Measurements from ENCODE around the gene PCDHGA4. TPM values are rescaled to one million over a fixed set of nuclear protein-coding genes. Genes with fewer than 3 reads are reported as not detected.
"Not testable (repeated sequence)": the region's sequence is repeated elsewhere in the genome, so short reads cannot be mapped to it uniquely, and the experiment has no call there.

The PCDHGA4 gene
- total RNA-seq, 1 donor from 2014 or later: 5.7 TPM

DNA sequence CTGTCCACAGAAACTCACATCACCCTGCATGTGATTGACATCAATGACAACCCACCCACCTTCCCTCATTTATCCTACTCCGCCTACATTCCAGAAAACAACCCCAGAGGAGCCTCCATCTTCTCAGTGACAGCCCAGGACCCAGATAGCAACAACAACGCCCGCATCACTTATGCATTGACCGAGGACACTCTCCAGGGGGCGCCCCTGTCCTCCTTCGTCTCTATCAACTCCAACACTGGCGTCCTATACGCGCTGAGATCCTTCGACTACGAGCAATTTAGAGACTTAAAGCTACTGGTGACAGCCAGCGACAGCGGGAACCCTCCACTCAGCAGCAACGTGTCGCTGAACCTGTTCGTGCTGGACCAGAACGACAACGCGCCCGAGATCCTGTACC, 9.5 kb upstream of the PCDHGA4 start:
- FAIRE-seq: no peak

DNA sequence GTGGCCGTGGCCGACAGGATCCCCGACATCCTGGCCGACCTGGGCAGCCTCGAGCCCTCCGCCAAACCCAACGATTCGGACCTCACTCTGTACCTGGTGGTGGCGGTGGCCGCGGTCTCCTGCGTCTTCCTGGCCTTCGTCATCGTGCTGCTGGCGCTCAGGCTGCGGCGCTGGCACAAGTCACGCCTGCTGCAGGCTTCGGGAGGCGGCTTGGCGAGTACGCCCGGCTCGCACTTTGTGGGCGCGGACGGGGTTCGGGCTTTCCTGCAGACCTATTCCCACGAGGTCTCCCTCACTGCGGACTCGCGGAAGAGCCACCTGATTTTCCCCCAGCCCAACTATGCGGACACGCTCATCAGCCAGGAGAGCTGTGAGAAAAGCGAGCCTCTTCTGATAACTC, 8.8 kb upstream of the PCDHGA4 start:
- DNase-seq (ENCODE audit: low spot score in 2 of 2); FAIRE-seq: not testable (repeated sequence)

More for the DNA sequence above, 9.5 kb upstream of the PCDHGA4 start:
- DNase-seq (ENCODE audit: low spot score in 2 of 2): no peak

DNA sequence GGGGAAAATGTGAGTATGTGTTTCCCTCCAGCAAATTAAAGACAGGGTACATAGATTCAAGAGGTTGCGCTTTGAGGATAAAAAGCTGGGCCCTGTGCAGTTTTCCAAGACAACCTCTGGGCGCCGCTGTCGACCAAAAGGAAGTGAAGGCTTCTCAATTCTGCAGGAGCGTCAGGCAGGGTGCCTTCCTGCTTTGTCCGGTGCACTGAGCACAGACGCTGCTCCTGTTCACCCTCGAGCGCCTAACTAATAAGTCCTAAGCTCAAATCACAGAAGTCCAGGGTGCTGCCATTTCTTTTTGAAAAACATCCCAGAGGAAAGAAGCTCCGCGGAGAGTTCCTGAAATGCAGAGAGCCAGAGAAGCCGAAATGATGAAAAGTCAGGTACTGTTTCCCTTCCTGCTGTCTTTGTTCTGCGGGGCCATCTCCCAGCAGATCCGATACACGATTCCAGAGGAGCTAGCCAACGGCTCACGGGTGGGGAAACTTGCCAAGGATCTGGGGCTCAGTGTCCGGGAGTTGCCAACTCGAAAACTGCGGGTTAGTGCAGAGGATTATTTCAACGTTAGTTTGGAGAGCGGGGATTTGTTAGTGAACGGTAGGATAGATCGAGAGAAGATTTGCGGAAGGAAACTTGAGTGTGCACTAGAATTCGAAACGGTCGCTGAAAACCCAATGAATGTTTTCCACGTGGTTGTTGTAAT, 4.8 kb upstream of the PCDHGA4 start, which contains the start of gene PCDHGB1:
Gene PCDHGB1, plus strand, starts transcription at position 183 of the 703 bp plus-strand sequence. Its CDS starts 162 bp downstream, at position 345.
- DNase-seq (ENCODE audit: low spot score in 2 of 2) (peak in 1 of 2 donors; percentile 58), FAIRE-seq (no peak)

DNA sequence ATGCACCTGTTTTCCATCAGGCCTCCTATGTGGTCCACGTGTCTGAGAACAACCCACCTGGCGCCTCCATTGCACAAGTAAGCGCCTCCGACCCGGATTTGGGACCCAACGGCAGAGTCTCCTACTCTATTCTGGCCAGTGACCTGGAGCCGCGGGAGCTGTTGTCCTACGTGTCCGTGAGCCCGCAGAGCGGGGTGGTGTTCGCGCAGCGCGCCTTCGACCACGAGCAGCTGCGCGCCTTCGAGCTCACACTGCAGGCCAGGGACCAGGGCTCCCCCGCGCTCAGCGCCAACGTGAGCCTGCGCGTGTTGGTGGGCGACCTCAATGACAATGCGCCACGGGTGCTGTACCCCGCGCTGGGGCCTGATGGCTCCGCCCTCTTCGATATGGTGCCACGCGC, 3.2 kb upstream of the PCDHGA4 start:
- DNase-seq (ENCODE audit: low spot score in 2 of 2) (no peak), FAIRE-seq (no peak)

DNA sequence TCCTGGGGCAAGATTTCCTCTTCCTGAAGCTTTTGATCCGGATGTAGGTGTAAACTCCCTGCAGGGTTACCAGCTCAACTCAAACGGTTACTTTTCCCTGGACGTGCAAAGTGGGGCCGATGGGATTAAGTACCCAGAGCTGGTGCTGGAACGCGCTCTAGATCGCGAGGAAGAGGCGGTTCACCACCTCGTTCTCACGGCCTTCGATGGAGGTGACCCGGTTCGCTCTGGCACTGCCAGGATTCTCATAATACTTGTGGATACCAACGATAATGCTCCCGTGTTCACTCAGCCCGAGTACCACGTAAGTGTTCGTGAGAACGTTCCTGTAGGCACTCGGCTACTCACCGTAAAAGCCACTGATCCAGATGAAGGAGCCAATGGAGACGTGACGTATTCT, 820 bp downstream of the PCDHGA4 start:
- FAIRE-seq: no peak
- DNase-seq (ENCODE audit: low spot score in 2 of 2): no peak

DNA sequence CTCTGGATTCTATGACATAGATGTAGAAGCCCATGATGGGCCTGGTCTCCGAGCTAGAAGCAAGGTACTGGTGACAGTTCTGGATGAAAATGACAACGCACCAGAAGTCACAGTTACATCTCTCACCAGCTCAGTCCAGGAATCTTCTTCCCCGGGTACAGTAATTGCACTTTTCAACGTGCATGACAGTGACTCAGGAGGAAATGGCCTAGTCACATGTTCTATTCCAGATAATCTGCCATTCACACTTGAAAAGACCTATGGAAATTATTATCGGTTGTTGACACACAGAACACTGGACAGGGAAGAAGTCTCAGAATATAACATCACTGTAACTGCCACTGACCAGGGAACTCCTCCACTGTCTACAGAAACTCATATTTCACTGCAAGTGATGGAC, 1.3 kb downstream of the PCDHGA4 start:
- DNase-seq (ENCODE audit: low spot score in 2 of 2) (no peak), FAIRE-seq (no peak)

DNA sequence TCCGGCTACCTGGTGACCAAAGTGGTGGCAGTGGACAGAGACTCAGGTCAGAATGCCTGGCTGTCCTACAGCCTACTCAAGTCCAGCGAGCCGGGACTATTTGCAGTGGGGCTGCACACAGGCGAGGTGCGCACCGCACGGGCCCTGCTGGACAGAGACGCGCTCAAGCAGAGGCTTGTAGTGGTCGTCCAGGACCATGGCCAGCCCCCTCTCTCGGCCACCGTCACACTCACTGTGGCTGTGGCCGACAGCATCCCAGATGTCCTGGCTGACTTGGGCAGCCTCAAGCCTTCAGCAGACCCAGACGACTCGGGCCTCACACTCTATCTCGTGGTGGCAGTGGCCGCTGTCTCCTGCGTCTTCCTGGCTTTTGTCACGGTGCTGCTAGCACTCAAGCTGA, 2.1 kb downstream of the PCDHGA4 start:
- no peak for FAIRE-seq
- DNase-seq (ENCODE audit: low spot score in 2 of 2): no peak

DNA sequence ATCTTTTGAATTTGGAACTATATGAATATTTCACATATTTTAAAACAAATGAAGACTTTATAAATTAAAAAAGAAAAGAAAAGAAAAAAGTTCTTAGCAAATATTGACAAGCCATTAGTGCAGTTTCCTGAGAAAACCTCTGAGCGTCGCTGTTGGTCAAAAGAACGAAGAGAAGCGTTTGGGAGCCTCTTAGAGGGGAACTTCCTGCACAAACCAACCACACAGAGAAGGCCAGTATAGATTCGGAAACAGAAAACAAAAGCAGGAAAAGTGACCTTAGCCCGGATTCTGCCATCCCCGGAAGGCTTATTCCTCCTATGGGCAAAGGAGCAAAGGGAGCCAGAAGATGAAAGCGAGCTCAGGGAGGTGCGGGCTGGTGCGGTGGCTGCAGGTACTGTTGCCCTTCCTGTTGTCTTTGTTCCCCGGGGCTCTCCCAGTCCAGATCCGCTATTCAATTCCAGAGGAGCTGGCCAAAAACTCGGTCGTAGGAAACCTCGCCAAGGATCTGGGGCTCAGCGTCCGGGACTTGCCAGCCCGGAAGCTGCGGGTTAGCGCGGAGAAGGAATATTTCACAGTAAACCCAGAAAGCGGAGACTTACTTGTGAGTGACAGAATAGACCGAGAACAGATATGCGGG, 5.1 kb downstream of the PCDHGA4 start, which contains the start of gene PCDHGB2:
Gene PCDHGB2, plus strand, starts transcription at position 205 of the 637 bp plus-strand sequence. Its CDS starts 142 bp downstream, at position 347.
- FAIRE-seq: no peak
- DNase-seq (ENCODE audit: low spot score in 2 of 2): no peak

DNA sequence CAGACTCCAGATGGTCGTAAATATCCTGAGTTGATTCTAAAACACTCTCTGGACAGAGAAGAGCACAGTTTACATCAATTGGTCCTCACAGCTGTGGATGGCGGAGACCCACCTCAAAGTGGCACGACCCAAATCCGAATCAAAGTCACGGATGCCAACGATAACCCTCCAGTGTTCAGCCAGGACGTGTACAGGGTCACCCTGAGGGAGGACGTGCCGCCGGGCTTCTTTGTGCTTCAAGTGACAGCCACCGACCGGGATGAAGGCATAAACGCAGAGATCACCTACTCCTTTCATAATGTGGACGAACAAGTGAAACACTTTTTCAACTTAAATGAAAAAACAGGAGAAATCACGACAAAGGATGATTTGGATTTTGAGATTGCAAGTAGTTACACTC, 5.9 kb downstream of the PCDHGA4 start:
- no peak for FAIRE-seq
- no peak for DNase-seq (ENCODE audit: low spot score in 2 of 2)

DNA sequence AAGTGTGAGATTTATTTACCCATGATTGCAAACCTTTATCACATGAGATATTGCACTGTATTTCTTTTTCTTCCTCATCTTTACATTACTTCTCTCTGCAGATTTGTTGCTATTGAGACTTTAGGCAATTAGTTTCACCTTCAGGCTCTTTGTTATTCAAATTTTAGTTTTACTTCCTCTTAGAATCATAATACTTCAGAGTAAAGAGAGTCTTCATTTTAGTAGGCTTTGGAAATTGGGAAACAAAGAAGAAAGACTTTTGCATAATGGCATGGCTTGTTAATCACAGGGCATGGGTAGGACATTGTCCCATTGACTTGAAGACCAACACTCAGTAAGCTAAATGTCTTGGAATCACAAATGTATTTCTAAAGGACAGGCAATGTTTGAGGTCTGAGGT, 7.9 kb downstream of the PCDHGA4 start:
- DNase-seq (ENCODE audit: low spot score in 2 of 2) (no peak), FAIRE-seq (no peak)

DNA sequence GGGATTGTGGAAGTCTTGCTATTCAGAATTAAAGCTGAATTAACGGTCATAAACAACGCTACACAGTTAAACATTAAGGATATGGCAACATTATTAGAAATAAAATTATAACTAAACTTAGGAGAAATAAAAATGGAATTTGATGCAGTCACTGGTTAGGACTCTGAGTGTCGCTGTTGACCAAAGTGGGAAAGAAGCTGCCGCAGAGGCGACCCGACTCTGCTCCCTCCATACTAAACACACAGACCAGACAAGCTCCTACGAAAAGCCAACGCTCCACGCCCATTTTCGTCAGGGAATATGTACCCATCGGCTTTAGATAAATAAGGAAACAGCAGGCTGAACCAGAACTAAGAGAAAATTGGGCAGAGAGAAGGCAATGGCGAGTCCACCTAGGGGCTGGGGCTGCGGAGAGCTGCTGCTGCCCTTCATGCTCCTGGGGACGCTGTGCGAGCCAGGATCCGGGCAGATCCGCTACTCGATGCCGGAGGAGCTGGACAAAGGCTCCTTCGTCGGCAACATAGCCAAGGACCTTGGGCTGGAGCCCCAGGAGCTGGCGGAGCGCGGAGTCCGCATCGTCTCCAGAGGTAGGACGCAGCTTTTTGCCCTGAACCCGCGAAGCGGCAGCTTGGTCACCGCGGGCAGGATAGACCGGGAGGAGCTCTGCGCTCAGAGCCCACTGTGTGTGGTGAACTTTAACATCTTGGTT, 9.3 kb downstream of the PCDHGA4 start, which contains the start of gene PCDHGA5:
Gene PCDHGA5, plus strand, starts transcription at position 211 of the 709 bp plus-strand sequence. Its CDS starts 169 bp downstream, at position 380.
- DNase-seq (ENCODE audit: low spot score in 2 of 2) (no peak), FAIRE-seq (no peak)

DNA sequence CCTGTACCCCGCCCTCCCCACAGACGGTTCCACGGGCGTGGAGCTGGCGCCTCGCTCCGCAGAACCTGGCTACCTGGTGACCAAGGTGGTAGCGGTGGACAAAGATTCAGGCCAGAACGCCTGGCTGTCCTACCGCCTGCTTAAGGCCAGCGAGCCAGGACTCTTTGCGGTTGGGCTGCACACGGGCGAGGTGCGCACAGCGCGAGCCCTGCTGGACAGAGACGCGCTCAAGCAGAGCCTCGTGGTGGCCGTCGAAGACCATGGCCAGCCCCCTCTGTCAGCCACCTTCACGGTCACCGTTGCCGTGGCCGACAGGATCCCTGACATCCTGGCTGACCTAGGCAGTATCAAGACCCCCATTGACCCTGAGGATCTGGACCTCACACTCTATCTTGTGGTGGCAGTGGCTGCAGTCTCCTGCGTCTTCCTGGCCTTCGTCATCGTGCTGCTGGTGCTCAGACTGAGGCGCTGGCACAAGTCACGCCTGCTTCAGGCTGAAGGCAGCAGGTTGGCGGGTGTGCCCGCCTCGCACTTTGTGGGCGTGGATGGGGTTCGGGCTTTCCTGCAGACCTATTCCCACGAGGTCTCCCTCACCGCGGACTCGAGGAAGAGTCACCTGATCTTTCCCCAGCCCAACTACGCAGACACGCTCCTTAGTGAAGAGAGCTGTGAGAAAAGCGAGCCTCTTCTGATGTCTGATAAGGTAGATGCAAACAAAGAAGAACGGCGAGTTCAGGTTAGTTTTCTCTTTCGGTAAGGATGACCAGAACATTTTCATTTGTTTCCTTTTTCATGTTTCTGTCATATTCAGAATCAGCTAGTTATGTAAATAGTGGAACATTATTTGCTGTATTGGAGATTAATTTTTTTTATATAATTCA, 11.4 kb downstream of the PCDHGA4 start:
- DNase-seq (ENCODE audit: low spot score in 2 of 2) (no peak), FAIRE-seq (no peak)

DNA sequence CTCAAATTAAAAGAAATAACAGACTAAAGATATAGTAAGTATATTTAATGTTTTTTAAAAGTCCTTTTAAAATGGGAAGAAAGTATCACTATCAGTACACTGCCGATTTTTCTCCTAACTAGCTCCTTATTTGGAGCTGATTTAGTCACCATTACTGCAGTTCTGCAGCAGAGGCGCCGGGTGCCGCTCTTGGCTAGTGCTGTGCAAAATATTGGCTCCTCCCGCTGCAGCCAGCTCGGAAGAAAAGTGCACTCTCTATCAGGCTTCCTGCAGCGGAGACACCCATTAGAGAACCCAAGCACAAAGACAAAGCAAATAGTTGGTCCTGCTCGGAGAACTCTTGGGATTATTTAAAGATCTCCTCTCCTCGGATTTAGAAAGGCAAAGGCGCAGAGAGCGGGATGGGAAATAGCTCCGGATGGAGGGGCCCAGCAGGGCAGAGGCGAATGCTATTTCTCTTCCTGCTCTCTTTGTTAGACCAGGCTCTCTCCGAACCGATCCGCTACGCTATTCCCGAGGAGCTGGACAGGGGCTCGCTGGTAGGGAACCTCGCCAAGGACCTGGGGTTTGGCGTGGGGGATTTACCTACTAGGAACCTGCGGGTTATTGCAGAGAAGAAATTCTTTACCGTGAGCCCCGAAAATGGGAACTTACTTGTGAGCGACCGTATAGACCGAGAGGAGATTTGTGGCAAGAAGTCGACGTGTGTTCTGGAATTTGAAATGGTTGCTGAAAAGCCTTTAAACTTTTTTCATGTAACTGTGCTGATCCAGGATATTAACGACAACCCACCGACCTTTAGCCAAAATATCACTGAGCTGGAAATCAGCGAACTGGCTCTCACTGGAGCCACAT, 15.4 kb downstream of the PCDHGA4 start, which contains the start of gene PCDHGB3:
Gene PCDHGB3, plus strand, starts transcription at position 249 of the 855 bp plus-strand sequence. Its CDS starts 153 bp downstream, at position 402.
- no peak for FAIRE-seq
- no peak for DNase-seq (ENCODE audit: low spot score in 2 of 2)

DNA sequence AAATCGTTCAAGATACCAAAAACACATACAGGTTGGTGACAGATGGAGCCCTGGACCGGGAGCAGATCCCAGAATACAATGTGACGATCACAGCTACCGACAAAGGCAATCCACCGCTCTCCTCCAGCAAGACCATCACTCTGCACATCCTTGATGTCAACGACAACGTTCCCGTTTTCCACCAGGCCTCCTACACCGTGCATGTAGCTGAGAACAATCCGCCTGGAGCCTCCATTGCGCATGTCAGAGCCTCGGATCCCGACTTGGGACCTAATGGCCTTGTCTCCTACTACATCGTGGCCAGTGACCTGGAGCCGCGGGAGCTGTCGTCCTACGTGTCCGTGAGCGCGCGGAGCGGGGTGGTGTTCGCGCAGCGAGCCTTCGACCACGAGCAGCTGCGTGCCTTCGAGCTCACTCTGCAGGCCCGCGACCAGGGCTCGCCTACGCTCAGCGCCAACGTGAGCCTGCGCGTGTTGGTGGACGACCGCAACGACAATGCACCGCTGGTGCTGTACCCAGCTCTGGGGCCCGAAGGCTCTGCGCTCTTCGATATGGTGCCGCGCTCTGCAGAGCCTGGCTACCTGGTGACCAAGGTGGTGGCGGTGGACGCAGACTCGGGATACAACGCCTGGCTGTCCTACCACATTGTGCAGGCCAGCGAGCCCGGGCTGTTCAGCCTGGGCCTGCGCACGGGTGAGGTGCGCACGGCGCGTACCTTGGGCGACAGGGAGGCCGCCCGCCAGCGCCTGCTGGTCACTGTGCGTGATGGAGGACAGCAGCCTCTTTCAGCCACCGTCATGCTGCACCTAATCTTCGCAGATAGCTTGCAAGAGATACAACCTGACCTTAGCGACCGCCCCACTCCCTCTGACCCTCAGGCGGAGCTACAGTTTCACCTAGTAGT, 17.0 kb downstream of the PCDHGA4 start:
- DNase-seq (ENCODE audit: low spot score in 2 of 2): no peak
- FAIRE-seq: no peak

DNA sequence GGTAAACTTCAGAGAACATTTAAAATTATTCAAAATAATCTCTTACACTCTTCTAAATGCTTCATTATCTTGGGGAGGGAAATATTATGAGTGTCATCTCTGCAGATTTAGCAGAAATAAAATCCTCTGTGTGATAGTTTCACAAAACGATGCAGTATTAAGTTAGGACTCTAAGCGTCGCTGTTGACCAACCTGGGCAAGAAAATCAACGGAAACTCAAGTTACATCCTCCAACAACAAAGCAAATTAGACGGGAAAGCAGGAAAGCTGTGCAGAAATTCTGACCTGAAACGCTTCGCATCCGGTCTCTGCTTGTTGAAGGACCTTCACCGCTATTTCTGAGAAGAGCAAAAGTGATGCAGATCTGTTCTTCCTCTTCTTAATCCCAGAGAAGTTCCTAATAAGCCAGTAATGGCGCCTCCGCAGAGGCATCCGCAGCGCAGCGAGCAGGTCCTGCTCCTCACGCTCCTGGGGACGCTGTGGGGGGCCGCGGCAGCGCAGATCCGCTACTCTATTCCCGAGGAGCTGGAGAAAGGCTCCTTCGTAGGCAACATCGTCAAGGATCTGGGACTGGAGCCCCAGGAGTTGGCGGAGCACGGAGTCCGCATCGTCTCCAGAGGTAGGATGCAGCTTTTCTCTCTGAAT, 19.0 kb downstream of the PCDHGA4 start, which contains the start of gene PCDHGA6:
Gene PCDHGA6, plus strand, starts transcription at position 219 of the 645 bp plus-strand sequence. Its CDS starts 193 bp downstream, at position 412.
- DNase-seq (ENCODE audit: low spot score in 2 of 2) (no peak), FAIRE-seq (no peak)

DNA sequence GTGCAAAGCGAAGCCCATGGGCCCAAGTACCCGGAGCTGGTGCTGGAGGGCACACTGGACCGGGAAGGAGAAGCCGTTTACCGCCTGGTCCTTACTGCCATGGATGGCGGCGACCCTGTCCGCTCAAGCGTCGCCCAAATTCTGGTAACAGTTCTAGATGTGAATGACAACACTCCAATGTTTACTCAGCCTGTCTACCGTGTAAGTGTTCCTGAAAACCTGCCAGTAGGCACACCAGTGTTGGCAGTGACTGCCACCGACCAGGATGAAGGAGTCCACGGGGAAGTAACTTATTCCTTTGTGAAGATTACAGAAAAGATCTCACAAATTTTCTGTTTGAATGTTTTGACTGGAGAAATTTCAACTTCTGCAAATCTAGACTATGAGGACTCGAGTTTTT, 19.8 kb downstream of the PCDHGA4 start:
- no peak for FAIRE-seq
- DNase-seq (ENCODE audit: low spot score in 2 of 2): no peak

DNA sequence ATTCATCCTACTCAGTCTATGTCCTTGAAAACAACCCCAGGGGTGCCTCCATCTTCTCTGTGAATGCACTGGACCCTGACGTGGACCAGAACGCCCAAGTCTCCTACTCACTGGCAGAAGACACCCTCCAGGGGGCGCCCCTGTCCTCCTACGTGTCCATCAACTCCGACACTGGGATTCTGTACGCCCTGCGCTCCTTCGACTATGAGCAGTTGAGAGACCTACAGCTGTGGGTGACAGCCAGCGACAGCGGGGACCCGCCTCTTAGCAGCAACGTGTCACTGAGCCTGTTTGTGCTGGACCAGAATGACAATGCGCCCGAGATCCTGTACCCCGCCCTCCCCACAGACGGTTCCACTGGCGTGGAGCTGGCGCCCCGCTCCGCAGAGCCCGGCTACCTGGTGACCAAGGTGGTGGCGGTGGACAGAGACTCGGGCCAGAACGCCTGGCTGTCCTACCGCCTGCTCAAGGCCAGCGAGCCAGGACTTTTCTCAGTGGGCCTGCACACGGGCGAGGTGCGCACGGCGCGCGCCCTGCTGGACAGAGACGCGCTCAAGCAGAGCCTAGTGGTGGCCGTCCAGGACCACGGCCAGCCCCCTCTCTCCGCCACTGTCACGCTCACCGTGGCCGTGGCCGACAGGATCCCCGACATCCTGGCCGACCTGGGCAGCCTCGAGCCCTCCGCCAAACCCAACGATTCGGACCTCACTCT, 20.8 kb downstream of the PCDHGA4 start:
- not testable (repeated sequence) for DNase-seq (ENCODE audit: low spot score in 2 of 2); FAIRE-seq
